Measurements from ENCODE around the gene KNSTRN. TPM values are rescaled to one million over a fixed set of nuclear protein-coding genes. Genes with fewer than 3 reads are reported as not detected.

Gene KNSTRN
- total RNA-seq (2022; extraction: Qiagen RNA extraction; ENCODE audit: low read depth): 45.0 to 50.7 TPM (median 48.6 TPM) in 5 replicates

GRCh38 chr15:40382580-40383456 is at the start of gene KNSTRN:
Gene KNSTRN, plus strand, starts transcription at chr15:40382721. Its CDS starts 115 bp downstream, at chr15:40382836.

GRCh38 chr15:40340740-40341400 is 41.7 kb upstream of the KNSTRN start, which contains the start of gene CCDC9B:
Gene CCDC9B, minus strand, starts transcription at chr15:40340939. Its CDS starts 120 bp downstream, at chr15:40340819.

GRCh38 chr15:40357723-40358470 is 24.6 kb upstream of the KNSTRN start, which contains the start of gene DISP2:
Gene DISP2, plus strand, starts transcription at chr15:40358219. Its CDS starts 103 bp downstream, at chr15:40358322.

GRCh38 chr15:40405501-40406381 is 23.2 kb downstream of the KNSTRN start, which contains the start of gene IVD:
Gene IVD, plus strand, starts transcription at chr15:40405795. Its CDS starts 33 bp downstream, at chr15:40405828.

GRCh38 chr15:40440743-40441564 is 58.4 kb downstream of the KNSTRN start, which contains the start of gene BAHD1:
Gene BAHD1, plus strand, starts transcription at chr15:40440953. Its CDS starts 17,512 bp downstream, at chr15:40458465.

Other genes with a start within 250 kb of the KNSTRN start
- 25.4 to 30.8 TPM (median 28.2 TPM) in 5 replicates for gene BUB1B, start 221.7 kb upstream of the KNSTRN start, total RNA-seq (2022; extraction: Qiagen RNA extraction; ENCODE audit: low read depth)
- gene PAK6, start 143.7 kb upstream of the KNSTRN start, total RNA-seq (2022; extraction: Qiagen RNA extraction; ENCODE audit: low read depth): 0.57 to 0.71 TPM (median 0.65 TPM) in 5 replicates
- gene ANKRD63, start 99.7 kb upstream of the KNSTRN start, total RNA-seq (2022; extraction: Qiagen RNA extraction; ENCODE audit: low read depth): 0.25 to 0.41 TPM (median 0.37 TPM) in 5 replicates
- gene PLCB2, start 74.8 kb upstream of the KNSTRN start, total RNA-seq (2022; extraction: Qiagen RNA extraction; ENCODE audit: low read depth): 0.67 to 1.1 TPM (median 0.83 TPM) in 5 replicates
- gene INAFM2, start 59.0 kb upstream of the KNSTRN start, total RNA-seq (2022; extraction: Qiagen RNA extraction; ENCODE audit: low read depth): 4.8 to 6.6 TPM (median 6.3 TPM) in 5 replicates
- 15.2 to 22.6 TPM (median 18.3 TPM) in 5 replicates for gene CCDC9B, start 41.8 kb upstream of the KNSTRN start, total RNA-seq (2022; extraction: Qiagen RNA extraction; ENCODE audit: low read depth)
- gene PHGR1, start 31.7 kb upstream of the KNSTRN start, total RNA-seq (2022; extraction: Qiagen RNA extraction; ENCODE audit: low read depth): not detected in 5 replicates
- gene DISP2, start 24.5 kb upstream of the KNSTRN start, total RNA-seq (2022; extraction: Qiagen RNA extraction; ENCODE audit: low read depth): 0.58 to 2.5 TPM (median 1.6 TPM) in 5 replicates
- gene IVD, start 23.1 kb downstream of the KNSTRN start, total RNA-seq (2022; extraction: Qiagen RNA extraction; ENCODE audit: low read depth): 10.8 to 13.6 TPM (median 12.5 TPM) in 5 replicates
- 9.6 to 12.3 TPM (median 11.3 TPM) in 5 replicates for gene BAHD1, start 58.2 kb downstream of the KNSTRN start, total RNA-seq (2022; extraction: Qiagen RNA extraction; ENCODE audit: low read depth)
- 14.5 to 20.3 TPM (median 18.7 TPM) in 5 replicates for gene CHST14, start 88.3 kb downstream of the KNSTRN start, total RNA-seq (2022; extraction: Qiagen RNA extraction; ENCODE audit: low read depth)
- gene CCDC32, start 182.3 kb downstream of the KNSTRN start, total RNA-seq (2022; extraction: Qiagen RNA extraction; ENCODE audit: low read depth): 13.7 to 25.9 TPM (median 16.0 TPM) in 5 replicates
- gene RPUSD2, start 186.6 kb downstream of the KNSTRN start, total RNA-seq (2022; extraction: Qiagen RNA extraction; ENCODE audit: low read depth): 13.1 to 16.3 TPM (median 14.8 TPM) in 5 replicates
- gene KNL1, start 211.5 kb downstream of the KNSTRN start, total RNA-seq (2022; extraction: Qiagen RNA extraction; ENCODE audit: low read depth): 4.2 to 8.1 TPM (median 6.9 TPM) in 5 replicates